ACC112 (cell line): ENCODE measurements around the gene SMARCE1.
"Not testable (repeated sequence)": the region's sequence is repeated elsewhere in the genome, so short reads cannot be mapped to it uniquely, and the experiment has no call there.

Source experiments
- H2AFZ ChIP-seq: fragments of 200-600 bp; sonication (generic); one replicate; pipeline ENCODE4 v1.6.0; 2017; ENCODE audit warnings: antibody characterized with exemption, low read length; ENCODE audit not compliant: unreplicated experiment
- H3K27ac ChIP-seq: fragments of 200-600 bp; sonication (generic); 2 replicates; pipeline ENCODE4 v1.5.1; 2014; ENCODE audit warnings: low read depth, mild to moderate bottlenecking, antibody characterized with exemption, low read length, moderate library complexity
- H3K27me3 ChIP-seq: fragments of 200-600 bp; sonication (generic); 2 replicates; pipeline ENCODE4 v1.6.1; 2014; ENCODE audit warnings: mild to moderate bottlenecking, antibody characterized with exemption, low read length, moderate library complexity, mixed read lengths; ENCODE audit not compliant: insufficient read depth
- H3K36me3 ChIP-seq: fragments of 200-600 bp; sonication (generic); 2 replicates; pipeline ENCODE4 v1.6.1; 2016; ENCODE audit warnings: mild to moderate bottlenecking, antibody characterized with exemption, low read length, moderate library complexity, mixed read lengths; ENCODE audit not compliant: insufficient read depth
- H3K4me1 ChIP-seq: fragments of 200-600 bp; sonication (generic); one replicate; pipeline ENCODE4 v1.6.1; 2016; ENCODE audit warnings: low read length, mixed read lengths; ENCODE audit not compliant: insufficient read depth, unreplicated experiment, control insufficient read depth
- H3K4me3 ChIP-seq: fragments of 200-600 bp; sonication (generic); 2 replicates; pipeline ENCODE4 v1.5.1; 2014; ENCODE audit warnings: mild to moderate bottlenecking, low read depth, low read length
- H3K79me2 ChIP-seq: fragments of 200-600 bp; sonication (generic); one replicate; pipeline ENCODE4 v1.6.0; 2016; ENCODE audit warnings: low read length; ENCODE audit not compliant: control insufficient read depth, unreplicated experiment, insufficient read depth

Gene SMARCE1

GRCh38 chr17:40584950-40585349, 62.7 kb downstream of the SMARCE1 start:
- not testable (repeated sequence) for H2AFZ ChIP-seq, H3K36me3 ChIP-seq, H3K4me3 ChIP-seq, H3K4me1 ChIP-seq, H3K27ac ChIP-seq, H3K79me2 ChIP-seq
- peaks cover 32% of the 10 kb centered on the region for H3K27me3 ChIP-seq

DNA sequence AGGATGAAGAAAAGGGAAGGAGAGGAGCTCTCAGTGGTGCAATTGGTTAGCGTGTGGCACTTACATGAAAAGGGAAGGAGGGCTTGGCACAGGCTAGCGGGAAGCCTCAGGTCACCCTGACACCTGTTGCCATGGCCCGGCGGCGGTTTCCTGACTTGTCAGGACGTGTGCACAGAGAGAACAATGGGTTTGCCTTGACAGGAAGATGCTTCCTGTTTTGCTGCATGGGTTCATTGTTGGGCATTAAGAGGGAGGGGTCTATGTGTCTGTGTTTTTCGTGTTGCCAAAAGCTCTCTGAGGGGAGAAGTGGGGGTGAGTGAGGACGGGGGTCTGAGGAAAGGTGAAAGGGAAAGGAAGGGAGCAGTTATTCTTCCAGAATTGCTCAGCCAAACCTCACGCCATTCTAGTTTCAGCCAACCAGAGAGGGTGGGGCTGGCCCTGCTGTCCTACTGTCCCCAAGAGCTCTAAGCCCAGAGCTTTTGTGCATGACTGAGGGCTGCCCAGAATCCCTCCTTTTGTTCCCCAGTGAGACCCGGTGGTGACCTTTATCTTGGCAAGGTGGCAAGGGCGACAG, 65.2 kb downstream of the SMARCE1 start:
- Histone ChIP-seq H2AFZ (no peak overlapping the region), H3K27me3 (peaks cover 13% of the 10 kb centered on the region; the same call in 1 of the 2 replicates), H3K4me3 (no peak overlapping the region), H3K36me3 (no peaks in the 10 kb centered on the region), H3K4me1 (no peaks in the 10 kb centered on the region), H3K79me2 (no peaks in the 10 kb centered on the region), H3K27ac (no peak overlapping the region)

GRCh38 chr17:40580140-40580539, 67.5 kb downstream of the SMARCE1 start:
- Histone ChIP-seq H2AFZ (no peak overlapping the region), H3K4me1 (no peaks in the 10 kb centered on the region), H3K4me3 (no peak overlapping the region), H3K79me2 (no peaks in the 10 kb centered on the region), H3K27me3 (peaks cover 17% of the 10 kb centered on the region; the same call in 1 of the 2 replicates), H3K36me3 (no peaks in the 10 kb centered on the region; the same call in 1 of the 2 replicates), H3K27ac (no peak overlapping the region)

- Histone ChIP-seq H2AFZ (no peak overlapping the region), H3K4me1 (no peaks in the 10 kb centered on the region), H3K27me3 (peaks cover 23% of the 10 kb centered on the region; the same call in 1 of the 2 replicates), H3K4me3 (no peak overlapping the region), H3K79me2 (no peaks in the 10 kb centered on the region), H3K36me3 (no peaks in the 10 kb centered on the region; the same call in 1 of the 2 replicates), H3K27ac (no peak overlapping the region)
These were observed 68.1 kb downstream of the SMARCE1 start for GRCh38 chr17:40579471-40579870.

DNA sequence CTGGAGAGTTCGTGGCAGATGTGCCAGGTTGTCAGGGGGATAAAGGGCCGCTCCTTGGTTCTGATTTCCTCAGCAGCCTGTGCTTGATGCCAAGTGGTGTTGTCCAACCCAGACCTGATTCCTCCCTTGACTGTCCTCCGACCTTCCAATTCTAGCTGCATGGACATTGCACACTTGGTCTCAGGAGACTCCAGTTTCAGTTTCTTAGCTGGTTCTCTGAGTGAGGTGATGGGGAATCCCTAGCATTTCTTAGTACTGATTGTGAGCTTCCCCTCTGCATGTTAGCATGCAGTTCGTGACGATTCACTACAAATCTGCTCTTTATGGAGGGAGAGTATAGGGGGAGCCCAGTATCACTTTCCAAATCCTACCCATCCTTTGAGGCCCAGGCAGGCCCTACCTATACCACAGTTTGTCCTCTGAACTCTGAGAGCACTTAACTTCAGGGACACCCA, 70.0 kb downstream of the SMARCE1 start:
- Histone ChIP-seq H3K27me3 (peaks cover 23% of the 10 kb centered on the region; the same call in 1 of the 2 replicates), H3K36me3 (no peaks in the 10 kb centered on the region; the same call in 1 of the 2 replicates), H3K27ac (no peak overlapping the region), H3K79me2 (no peaks in the 10 kb centered on the region), H3K4me3 (no peak overlapping the region), H3K4me1 (no peaks in the 10 kb centered on the region), H2AFZ (no peak overlapping the region)

- H3K4me3 ChIP-seq = no peak overlapping the region
- no peak overlapping the region for H2AFZ ChIP-seq
- H3K27me3 ChIP-seq = peaks cover 31% of the 10 kb centered on the region; the same call in 1 of the 2 replicates
- no peaks in the 10 kb centered on the region; the same call in 1 of the 2 replicates for H3K36me3 ChIP-seq
- no peaks in the 10 kb centered on the region for H3K4me1 ChIP-seq
- H3K79me2 ChIP-seq = no peaks in the 10 kb centered on the region
- H3K27ac ChIP-seq = no peak overlapping the region
These were observed 71.4 kb downstream of the SMARCE1 start for GRCh38 chr17:40576113-40576740.
